H1 (cell line): ENCODE measurements around the gene DSE.

ENCODE experiments used
- CTCF ChIP-seq, 3 experiments: IDR thresholded peaks; 1 replicate in 2 of 3; 2 replicates in 1 of 3; pipeline versions ENCODE4 v1.5.1 to v1.6.1; 2011; ENCODE audit warnings: low read length in 3 of 3, mild to moderate bottlenecking in 3 of 3, inconsistent platforms in 2 of 3, low read depth in 1 of 3, moderate library complexity in 1 of 3; ENCODE audit not compliant: insufficient read depth in 1 of 3; ENCODE audit errors: control extremely low read depth in 1 of 3
- JUND ChIP-seq: IDR thresholded peaks from 2 replicates; pipeline ENCODE4 v1.6.1; 2011; ENCODE audit warnings: mild to moderate bottlenecking, improper control_type of control experiment, low read length
- MAX ChIP-seq: IDR thresholded peaks from 2 replicates; pipeline ENCODE4 v1.6.1; 2012; ENCODE audit warnings: inconsistent platforms
- PHF8 ChIP-seq: fragments of 200-600 bp; sonication (generic); conservative IDR thresholded peaks from 2 replicates; pipeline ENCODE4 v1.7.1; 2012; ENCODE audit warnings: low read depth, mild to moderate bottlenecking, inconsistent platforms, low read length, moderate library complexity
- POLR2AphosphoS5 ChIP-seq: IDR thresholded peaks from 2 replicates; pipeline ENCODE4 v1.6.1; 2011; ENCODE audit warnings: low read depth, low read length
- SIN3A ChIP-seq, 2 experiments: IDR thresholded peaks in 1 of 2; conservative IDR thresholded peaks in 1 of 2; 2 replicates each; pipeline ENCODE4 v1.6.1; 2011 to 2012; ENCODE audit warnings: low read length in 2 of 2, improper control_type of control experiment in 1 of 2, low read depth in 1 of 2, mild to moderate bottlenecking in 1 of 2
- SP2 ChIP-seq: IDR thresholded peaks from 2 replicates; pipeline ENCODE4 v1.6.1; 2012; ENCODE audit warnings: mild to moderate bottlenecking, low read length, inconsistent platforms

GRCh38 chr6:116430860-116431259, 60.1 kb downstream of the DSE start:
- TF ChIP-seq SIN3A (conservative IDR thresholded peaks at IDR 0.05 in 1 of 2, IDR thresholded peaks at IDR 0.05 in 1 of 2; ENCODE audit: low read depth in 1 of 2, low read length in 2 of 2) (no peak), CTCF (IDR thresholded peaks at IDR 0.05; ENCODE audit: control extremely low read depth in 1 of 3, insufficient read depth in 1 of 3, low read depth in 1 of 3, low read length in 3 of 3) (peak in 1 of 3 experiments; percentile 21; a peak in 1 of 4 replicates), PHF8 (no peak), POLR2AphosphoS5 (no peak), JUND (no peak), MAX (no peak), SP2 (no peak)
